IMR-90 (cell line): ENCODE results near the gene FGFBP2. TPM values are rescaled to one million over a fixed set of nuclear protein-coding genes. Genes with fewer than 3 reads are reported as not detected.

Experiments
- ATAC-seq: fragments of 200-7000 bp; cut with Tn5 transposase; 2 replicates; pipeline ENCODE4 v1.9.1; 2020; ENCODE audit warnings: low read depth, mild to moderate bottlenecking, moderate library complexity
- BruUV-seq: library from RNA; stranded (reverse); fragments of 400-500 nt; replicated peaks from 2 replicates; lab custom pipeline; 2021; lab: Mats Ljungman, UMichigan
- CTCF ChIA-PET: fragments of 300-600 bp; formaldehyde crosslinking; extraction: SDS; loops from one replicate; lab custom pipeline; 2021; ENCODE audit warnings: antibody characterized with exemption; lab: Yijun Ruan, JAX
- POLR2A ChIA-PET: fragments of 300-600 bp; sonication (Branson Sonifier 250); formaldehyde crosslinking; loops from one replicate; lab custom pipeline; 2022; ENCODE audit warnings: antibody characterized with exemption; ENCODE audit not compliant: unreplicated experiment; lab: Charles Lee
- DNase-seq: peaks from one replicate; pipeline ENCODE4 v3.0.0; 2013
- H2AFZ ChIP-seq: replicated peaks from 2 replicates; pipeline ENCODE3; 2013; ENCODE audit warnings: low read length, mild to moderate bottlenecking; ENCODE audit not compliant: poor library complexity
- H2AK5ac ChIP-seq: 2 replicates; pipeline ENCODE4 v1.6.1; 2013; ENCODE audit warnings: low read depth, low read length, inconsistent platforms
- H2AK9ac ChIP-seq: replicated peaks from 2 replicates; pipeline ENCODE3; 2013; ENCODE audit warnings: mild to moderate bottlenecking, low read depth, low read length, moderate library complexity; ENCODE audit not compliant: poor library complexity
- H2BK120ac ChIP-seq: 2 replicates; pipeline ENCODE4 v1.6.1; 2013; ENCODE audit warnings: low read depth, low read length, inconsistent platforms
- H2BK15ac ChIP-seq: 3 replicates; pipeline ENCODE4 v1.6.1; 2013; ENCODE audit warnings: low read depth, low read length, inconsistent platforms
- H2BK20ac ChIP-seq: 2 replicates; pipeline ENCODE4 v1.6.1; 2013; ENCODE audit warnings: low read depth, mild to moderate bottlenecking, inconsistent platforms, low read length, moderate library complexity
- H2BK5ac ChIP-seq: 2 replicates; pipeline ENCODE4 v1.6.1; 2013; ENCODE audit warnings: mild to moderate bottlenecking, low read depth, low read length, inconsistent platforms; ENCODE audit not compliant: poor library complexity, severe bottlenecking
- H3K14ac ChIP-seq: replicated peaks from 2 replicates; pipeline ENCODE4 v1.6.1; 2013; ENCODE audit warnings: low read depth, low read length, inconsistent platforms
- H3K18ac ChIP-seq: 2 replicates; pipeline ENCODE4 v1.6.1; 2013; ENCODE audit warnings: low read depth, low read length, control low read depth
- H3K23ac ChIP-seq: 2 replicates; pipeline ENCODE4 v1.6.1; 2013; ENCODE audit warnings: low read depth, low read length, inconsistent platforms
- H3K27ac ChIP-seq: 2 replicates; pipeline ENCODE4 v1.5.1; 2013; ENCODE audit warnings: mild to moderate bottlenecking, control low read depth, low read length; ENCODE audit not compliant: insufficient read depth
- H3K27me3 ChIP-seq: 2 replicates; pipeline ENCODE4 v1.6.1; 2013; ENCODE audit warnings: low read length; ENCODE audit not compliant: control insufficient read depth, insufficient read depth
- H3K36me3 ChIP-seq: 2 replicates; pipeline ENCODE4 v1.6.1; 2013; ENCODE audit warnings: low read length, mixed read lengths; ENCODE audit not compliant: control insufficient read depth, insufficient read depth
- H3K4ac ChIP-seq: 2 replicates; pipeline ENCODE4 v1.6.1; 2013; ENCODE audit warnings: low read depth, low read length, inconsistent platforms
- H3K4me1 ChIP-seq: 2 replicates; pipeline ENCODE4 v1.6.1; 2013; ENCODE audit warnings: low read length, mixed read lengths; ENCODE audit not compliant: control insufficient read depth, insufficient read depth
- H3K4me2 ChIP-seq: 2 replicates; pipeline ENCODE4 v1.6.1; 2013; ENCODE audit warnings: low read depth, mild to moderate bottlenecking, control low read depth, low read length, moderate library complexity
- H3K4me3 ChIP-seq: 2 replicates; pipeline ENCODE4 v1.5.1; 2013; ENCODE audit warnings: low read depth, mild to moderate bottlenecking, control low read depth, low read length, moderate library complexity; ENCODE audit not compliant: insufficient read depth
- H3K56ac ChIP-seq: 2 replicates; pipeline ENCODE4 v1.6.1; 2013; ENCODE audit warnings: low read length, inconsistent platforms; ENCODE audit not compliant: insufficient read depth; ENCODE audit errors: extremely low read depth
- H3K79me1 ChIP-seq, 2 experiments: 2 replicates each; pipeline ENCODE4 v1.6.1; 2013; ENCODE audit warnings: low read length in 2 of 2, inconsistent platforms in 1 of 2, low read depth in 1 of 2
- H3K9ac ChIP-seq: 2 replicates; pipeline ENCODE4 v1.6.1; 2013; ENCODE audit warnings: low read depth, low read length, control low read depth
- H3K9me1 ChIP-seq: 2 replicates; pipeline ENCODE4 v1.6.1; 2013; ENCODE audit warnings: low read length, inconsistent platforms; ENCODE audit not compliant: insufficient read depth
- H3K9me3 ChIP-seq: 2 replicates; pipeline ENCODE4 v1.6.1; 2013; ENCODE audit warnings: low read length; ENCODE audit not compliant: control insufficient read depth, insufficient read depth
- H4K20me1 ChIP-seq: 2 replicates; pipeline ENCODE4 v1.6.1; 2013; ENCODE audit warnings: low read length, inconsistent platforms; ENCODE audit not compliant: insufficient read depth
- H4K5ac ChIP-seq: 2 replicates; pipeline ENCODE4 v1.6.1; 2013; ENCODE audit warnings: mild to moderate bottlenecking, low read depth, low read length, control low read depth
- H4K8ac ChIP-seq, 2 experiments: 2 replicates each; pipeline ENCODE4 v1.6.1; 2013; ENCODE audit warnings: low read depth in 2 of 2, low read length in 2 of 2, control low read depth in 1 of 2, inconsistent platforms in 1 of 2
- H4K91ac ChIP-seq: 2 replicates; pipeline ENCODE4 v1.6.1; 2013; ENCODE audit warnings: low read depth, low read length, inconsistent platforms; ENCODE audit not compliant: insufficient read depth
- MAFK ChIP-seq: IDR thresholded peaks from 2 replicates; pipeline ENCODE4 v1.6.1; 2012; ENCODE audit warnings: low read depth, low read length, improper control_type of control experiment
- MAZ ChIP-seq: IDR thresholded peaks from 2 replicates; pipeline ENCODE4 v1.6.1; 2012; ENCODE audit warnings: low read depth, mild to moderate bottlenecking, low read length, improper control_type of control experiment, moderate library complexity, borderline replicate concordance
- RAD21 ChIP-seq: IDR thresholded peaks from 2 replicates; pipeline ENCODE4 v1.6.1; 2012; ENCODE audit warnings: low read length, improper control_type of control experiment
- RCOR1 ChIP-seq: IDR thresholded peaks from 2 replicates; pipeline ENCODE4 v1.6.1; 2012; ENCODE audit warnings: mild to moderate bottlenecking, low read length, improper control_type of control experiment; ENCODE audit not compliant: insufficient replicate concordance
- RFX5 ChIP-seq: IDR thresholded peaks from 2 replicates; pipeline ENCODE4 v1.8.0; 2012; ENCODE audit warnings: low read depth, mild to moderate bottlenecking, low read length, moderate library complexity
- WGBS, 2 experiments: methylation state at CpG; one replicate each; pipeline versions ENCODE4 v1.1.5 to v1.1.7; 2013; ENCODE audit warnings: missing lambda C conversion rate in 2 of 2; ENCODE audit not compliant: insufficient read length in 1 of 2; ENCODE audit errors: extremely low coverage in 2 of 2; 5-methylcytosine and 5-hydroxymethylcytosine counted together
- dilution Hi-C: fragments of 300-500 bp; cut with HindIII; formaldehyde crosslinking; loops from one replicate; pipeline ENCODE4 v1.14.3; 2018; ENCODE audit warnings: low sequenced_read_pairs; ENCODE audit not compliant: unreplicated experiment
- in situ Hi-C: fragments of 300-500 bp; cut with MboI; formaldehyde crosslinking; loops from 3 replicates; pipeline ENCODE4 v1.14.3; 2019; ENCODE audit warnings: low sequenced_read_pairs, inconsistent platforms, mixed read lengths
- intact Hi-C: fragments of 100-400 bp; cut with micrococcal nuclease; formaldehyde crosslinking; loops from 2 replicates; pipeline ENCODE4 v1.10.0; 2022
- polyA plus RNA-seq, 3 experiments: library from polyadenylated mRNA; depleted of rRNA; stranded (reverse); fragments of >200 nt; gene quantifications; 2 replicates each; pipeline ENCODE4 v1.2.3, GENCODE V29; 2012; ENCODE audit warnings: low replicate concordance in 1 of 3
- total RNA-seq: library from RNA; depleted of rRNA; stranded (reverse); fragments of >200 nt; gene quantifications from 2 replicates; pipeline ENCODE4 v1.2.3, GENCODE V29; 2012
- TF ChIP-seq, protein P1 (sequence below): fragments of 150-350 bp; IDR thresholded peaks from 2 replicates; pipeline ENCODE4 v1.6.1; 2016; ENCODE audit warnings: low read depth, mild to moderate bottlenecking, low read length, moderate library complexity, borderline replicate concordance
- TF ChIP-seq, protein P2 (sequence below): conservative IDR thresholded peaks from 2 replicates; pipeline ENCODE4 v1.5.1; 2012; ENCODE audit warnings: mild to moderate bottlenecking, low read depth, low read length, improper control_type of control experiment

The FGFBP2 gene
- total and polyA plus RNA-seq, 2 of the 4 experiments (the other 2 are of a cell fraction): not detected

DNA sequence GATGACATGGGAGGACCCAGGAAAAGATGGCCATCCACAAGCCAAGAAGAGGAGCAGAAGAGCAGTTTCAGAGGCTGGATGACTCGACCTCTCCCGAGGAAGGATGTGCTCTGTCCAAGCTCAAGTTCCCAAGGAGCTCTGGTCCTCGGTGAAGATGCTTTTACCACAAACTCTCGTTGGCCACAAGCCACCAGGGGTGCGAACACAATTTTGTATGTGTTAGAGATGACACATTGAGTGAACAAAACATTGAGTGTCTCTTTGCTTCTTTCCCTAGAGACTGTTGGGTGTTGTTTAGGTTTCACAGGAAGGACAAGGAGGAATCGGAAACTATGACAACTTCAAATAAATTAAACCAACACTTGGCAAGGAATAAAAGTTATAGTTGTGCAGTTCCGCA lies 50.7 kb downstream of the FGFBP2 start:
- no peak for DNase-seq
- H3K9ac ChIP-seq: no peak overlapping the region
- no peaks in the 10 kb centered on the region for H3K79me1 ChIP-seq
- H2BK5ac ChIP-seq: no peak overlapping the region
- peaks cover 8% of the 10 kb centered on the region for H3K9me3 ChIP-seq
- 57% methylated on average over 2 of the region's 7 CpGs; no CpG with 5 or more reads in 1 of the 2 experiments for WGBS, 2 experiments
- in situ Hi-C loops: no loop called here
- dilution Hi-C loops: no loop called here
- peak overlapping the region; percentile 20; the same call in 1 of the 2 replicates for H2BK20ac ChIP-seq
- CTCF ChIA-PET: no interaction called here
- peak overlapping the region; percentile 61; the same call in 1 of the 2 replicates for H2AK5ac ChIP-seq
- no TSS peak for BruUV-seq
- peak overlapping the region; percentile 71 for H2BK120ac ChIP-seq
- no peak overlapping the region for H3K4me2 ChIP-seq
- no peak overlapping the region for H3K4me3 ChIP-seq
- H3K56ac ChIP-seq: no peak overlapping the region
- no peak overlapping the region; a peak in 1 of 4 replicates for H4K8ac ChIP-seq
- intact Hi-C loops: loop anchor here (2.0 kb wide), 1 partner anchor 17 kb away; no protein-coding TSS in a partner anchor
- H2AFZ ChIP-seq: peak overlapping the region; percentile 24
- peak overlapping the region; percentile 46; the same call in 1 of the 2 replicates for H4K91ac ChIP-seq
- H4K5ac ChIP-seq: no peak overlapping the region
- peak overlapping the region; percentile 15 for H3K4ac ChIP-seq
- H4K20me1 ChIP-seq: no peaks in the 10 kb centered on the region
- no peaks in the 10 kb centered on the region for H3K36me3 ChIP-seq
- peaks cover 7% of the 10 kb centered on the region for H3K4me1 ChIP-seq
- ATAC-seq: no peak
- no peak overlapping the region for H3K27ac ChIP-seq
- H3K27me3 ChIP-seq: no peaks in the 10 kb centered on the region
- H3K18ac ChIP-seq: no peak overlapping the region
- no peak overlapping the region for H3K23ac ChIP-seq
- TF ChIP-seq RFX5: no peak
- TF ChIP-seq, protein P1, sequence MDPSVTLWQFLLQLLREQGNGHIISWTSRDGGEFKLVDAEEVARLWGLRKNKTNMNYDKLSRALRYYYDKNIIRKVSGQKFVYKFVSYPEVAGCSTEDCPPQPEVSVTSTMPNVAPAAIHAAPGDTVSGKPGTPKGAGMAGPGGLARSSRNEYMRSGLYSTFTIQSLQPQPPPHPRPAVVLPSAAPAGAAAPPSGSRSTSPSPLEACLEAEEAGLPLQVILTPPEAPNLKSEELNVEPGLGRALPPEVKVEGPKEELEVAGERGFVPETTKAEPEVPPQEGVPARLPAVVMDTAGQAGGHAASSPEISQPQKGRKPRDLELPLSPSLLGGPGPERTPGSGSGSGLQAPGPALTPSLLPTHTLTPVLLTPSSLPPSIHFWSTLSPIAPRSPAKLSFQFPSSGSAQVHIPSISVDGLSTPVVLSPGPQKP: no peak
- TF ChIP-seq, protein P2, sequence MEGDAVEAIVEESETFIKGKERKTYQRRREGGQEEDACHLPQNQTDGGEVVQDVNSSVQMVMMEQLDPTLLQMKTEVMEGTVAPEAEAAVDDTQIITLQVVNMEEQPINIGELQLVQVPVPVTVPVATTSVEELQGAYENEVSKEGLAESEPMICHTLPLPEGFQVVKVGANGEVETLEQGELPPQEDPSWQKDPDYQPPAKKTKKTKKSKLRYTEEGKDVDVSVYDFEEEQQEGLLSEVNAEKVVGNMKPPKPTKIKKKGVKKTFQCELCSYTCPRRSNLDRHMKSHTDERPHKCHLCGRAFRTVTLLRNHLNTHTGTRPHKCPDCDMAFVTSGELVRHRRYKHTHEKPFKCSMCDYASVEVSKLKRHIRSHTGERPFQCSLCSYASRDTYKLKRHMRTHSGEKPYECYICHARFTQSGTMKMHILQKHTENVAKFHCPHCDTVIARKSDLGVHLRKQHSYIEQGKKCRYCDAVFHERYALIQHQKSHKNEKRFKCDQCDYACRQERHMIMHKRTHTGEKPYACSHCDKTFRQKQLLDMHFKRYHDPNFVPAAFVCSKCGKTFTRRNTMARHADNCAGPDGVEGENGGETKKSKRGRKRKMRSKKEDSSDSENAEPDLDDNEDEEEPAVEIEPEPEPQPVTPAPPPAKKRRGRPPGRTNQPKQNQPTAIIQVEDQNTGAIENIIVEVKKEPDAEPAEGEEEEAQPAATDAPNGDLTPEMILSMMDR: no peak
- TF ChIP-seq RCOR1: no peak
- no peak for TF ChIP-seq MAFK
- TF ChIP-seq MAZ: no peak
- TF ChIP-seq RAD21: no peak
- H2BK15ac ChIP-seq: peak overlapping the region; percentile 34; the same call in 1 of the 3 replicates
- POLR2A ChIA-PET: no interaction called here
- H3K14ac ChIP-seq: peak overlapping the region; percentile 24
- H3K9me1 ChIP-seq: no peaks in the 10 kb centered on the region; the same call in 1 of the 2 replicates
- H2AK9ac ChIP-seq: no peak overlapping the region
